Endometrium (tissue), 2 donors: ENCODE measurements around the gene KCNC3.
"Not testable (repeated sequence)": the region's sequence is repeated elsewhere in the genome, so short reads cannot be mapped to it uniquely, and the experiment has no call there.

Experiments used
- FAIRE-seq: peaks from 2 replicates; lab custom pipeline; 2012; peaks lifted over from hg19 to GRCh38; lab: Jason Lieb, UNC
- donor health status: control.
- donor health status: control.

KCNC3 gene

DNA sequence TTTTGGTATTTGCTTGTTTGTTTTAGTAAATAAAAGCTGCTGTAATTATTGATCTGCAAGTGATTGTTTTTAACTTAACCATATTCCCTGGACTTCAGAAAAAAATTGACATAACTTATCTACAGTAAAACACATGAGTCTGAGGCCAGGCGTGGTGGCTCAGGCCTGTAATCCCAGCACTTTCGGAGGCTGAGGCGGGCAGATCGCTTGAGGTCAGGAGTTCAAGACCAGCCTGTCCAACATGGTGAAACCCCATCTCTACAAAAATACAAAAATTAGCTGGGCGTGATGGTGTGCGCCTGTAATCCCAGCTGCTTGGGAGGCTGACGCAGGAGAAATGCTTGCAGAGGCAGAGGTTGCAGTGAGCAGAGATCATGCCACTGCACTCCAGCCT, 24.3 kb upstream of the KCNC3 start:
- not testable (repeated sequence) for FAIRE-seq

DNA sequence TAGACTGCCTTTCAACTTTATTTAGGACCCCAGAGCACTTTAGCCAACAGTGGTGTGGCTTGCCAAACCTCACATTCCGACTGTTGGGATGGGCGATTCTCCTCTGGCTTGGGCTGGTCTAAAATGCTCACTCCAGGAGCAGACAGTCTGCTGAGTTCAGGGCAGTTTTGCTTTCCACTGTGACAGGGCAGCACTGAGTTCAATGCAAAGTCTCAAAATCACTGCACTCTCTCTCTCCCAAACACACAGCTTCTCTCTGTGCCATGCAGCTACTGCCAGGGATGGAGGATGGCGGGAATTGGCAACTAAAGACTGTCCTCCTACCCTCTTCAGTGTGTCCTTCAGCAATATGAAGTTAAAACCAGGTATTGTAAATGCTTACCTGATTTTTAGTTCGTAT, 23.1 kb upstream of the KCNC3 start:
- FAIRE-seq: no peak

DNA sequence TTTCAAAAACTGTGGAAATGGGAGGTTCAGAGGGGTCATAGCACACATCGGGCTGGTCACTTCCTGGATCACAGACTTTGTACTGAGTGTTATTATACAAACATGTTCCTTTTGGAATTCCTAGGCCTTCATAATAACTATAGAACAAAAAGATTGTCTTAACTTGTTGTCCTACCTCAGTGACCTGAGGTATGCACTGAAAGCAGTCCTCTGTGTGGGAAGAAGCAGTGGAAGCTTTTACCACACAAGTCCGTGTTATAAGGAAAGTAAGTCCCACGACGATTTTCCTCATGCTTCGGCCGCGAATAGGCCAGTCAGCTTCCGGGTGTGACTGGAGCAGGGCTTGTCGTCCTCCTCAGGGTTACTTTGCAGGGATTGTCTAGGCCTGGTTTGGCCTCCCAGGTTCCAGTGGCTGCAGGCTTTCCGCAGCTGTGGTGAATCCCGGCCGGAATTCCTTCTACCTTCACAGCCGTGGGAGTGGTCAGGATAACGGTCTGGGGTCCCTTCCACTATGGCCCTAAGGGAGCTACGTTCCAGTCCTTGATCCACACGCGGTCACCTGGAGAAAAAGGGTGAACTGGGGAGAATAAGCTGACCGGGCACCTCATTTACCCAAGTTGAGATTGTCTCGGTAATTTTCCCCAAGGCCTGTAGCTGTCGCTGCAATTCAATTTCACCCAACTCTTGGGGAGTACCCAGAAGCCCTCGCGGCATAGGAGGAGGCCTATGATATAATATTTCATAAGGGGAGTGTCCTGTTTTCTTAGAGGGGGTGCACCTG, 20.3 kb upstream of the KCNC3 start:
- no peak for FAIRE-seq

DNA sequence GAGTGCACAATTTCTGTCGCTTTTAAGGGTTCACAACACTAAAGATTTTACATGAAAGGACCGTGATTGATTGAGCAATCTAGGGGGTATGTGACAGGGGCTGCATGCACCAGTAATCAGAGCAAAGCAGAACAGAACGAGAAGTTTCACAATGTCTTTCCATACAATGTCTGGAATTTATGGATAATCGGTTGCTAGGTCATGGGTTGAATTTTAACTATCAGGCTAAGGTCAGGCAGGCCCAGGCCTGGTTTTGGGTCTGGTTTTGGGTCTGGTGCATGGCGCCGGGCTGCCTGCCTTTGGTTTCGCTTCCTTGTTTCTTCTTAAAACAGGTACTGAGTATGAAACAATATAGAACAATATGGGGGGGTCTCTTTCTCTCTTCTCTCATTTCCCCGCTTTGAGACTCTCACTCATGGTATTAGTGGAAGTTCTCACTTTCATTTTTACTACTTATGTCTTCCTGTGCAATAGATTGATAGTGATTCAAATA, 18.0 kb upstream of the KCNC3 start:
- not testable (repeated sequence) for FAIRE-seq

DNA sequence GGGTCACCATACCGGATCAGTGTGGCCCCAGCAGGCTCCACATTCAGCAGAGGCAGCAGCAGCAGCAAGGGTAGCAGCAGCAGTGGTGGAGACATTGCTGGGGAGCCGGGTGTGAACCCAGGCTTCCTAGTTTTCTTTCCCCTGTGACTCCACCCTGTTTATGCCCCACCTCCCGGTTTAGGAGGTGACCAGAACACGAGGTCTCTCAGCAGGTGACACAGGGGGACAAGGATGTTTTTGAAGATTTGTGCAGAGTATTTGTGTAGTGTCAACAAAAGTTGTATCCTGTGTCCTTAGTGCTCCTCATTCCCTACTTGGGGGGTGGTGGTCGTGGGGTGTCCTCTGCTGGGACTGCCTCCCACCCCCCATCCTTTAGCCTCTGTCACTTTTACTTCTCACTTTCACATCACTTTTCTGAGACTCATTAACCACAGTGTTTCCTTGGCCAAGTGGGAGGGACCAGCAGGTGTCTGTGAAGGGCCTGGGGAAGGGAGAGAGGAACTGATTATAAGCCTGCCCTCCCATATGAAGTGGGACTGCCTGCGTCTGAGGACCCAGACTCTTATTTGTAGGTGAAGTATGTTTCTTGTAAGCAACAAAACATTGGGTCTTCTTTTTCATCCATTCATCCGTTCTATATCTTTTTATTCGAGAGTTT, 15.6 kb upstream of the KCNC3 start:
- FAIRE-seq: no peak

DNA sequence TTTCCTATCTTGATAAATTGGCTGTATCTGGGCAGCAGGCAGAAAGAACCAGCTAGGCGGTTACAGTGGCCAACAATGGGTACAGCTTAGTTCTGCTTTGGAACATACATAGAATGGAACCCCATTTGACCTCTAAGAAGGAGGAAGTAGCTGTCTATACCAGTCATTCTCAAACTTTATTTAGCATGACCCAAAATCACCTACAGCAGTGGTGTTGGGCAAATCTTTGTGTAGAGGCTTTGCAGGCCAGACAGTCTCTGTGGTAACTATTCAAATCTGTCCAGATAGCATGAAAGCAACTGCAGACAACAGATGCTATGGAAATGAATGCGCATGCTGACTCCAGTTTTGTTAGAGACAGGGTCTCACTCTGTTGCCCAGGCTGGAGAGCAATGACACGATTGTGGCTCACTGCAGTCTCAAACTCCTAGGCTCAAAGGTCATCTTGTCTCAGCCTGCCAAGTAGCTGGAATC, 12.0 kb upstream of the KCNC3 start:
- FAIRE-seq: no peak

DNA sequence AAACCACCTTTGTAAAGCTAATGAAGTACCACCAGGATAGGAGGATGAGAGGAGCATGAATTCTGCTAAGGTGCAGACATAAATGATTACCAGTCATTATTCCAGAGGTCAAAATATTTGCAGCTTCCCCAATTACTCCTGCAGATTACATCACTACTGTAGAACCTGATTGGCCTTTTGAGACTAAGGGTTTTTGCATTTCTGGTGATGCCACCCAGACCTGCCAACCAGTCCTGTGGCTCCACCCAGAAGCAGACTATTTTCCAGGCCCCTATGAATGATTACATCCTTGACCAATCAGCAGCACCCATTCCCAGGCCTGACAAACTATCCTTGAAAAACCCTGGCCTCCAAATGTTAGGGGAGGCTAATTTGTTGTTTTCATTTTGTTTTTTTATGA, 11.2 kb upstream of the KCNC3 start:
- FAIRE-seq: no peak

DNA sequence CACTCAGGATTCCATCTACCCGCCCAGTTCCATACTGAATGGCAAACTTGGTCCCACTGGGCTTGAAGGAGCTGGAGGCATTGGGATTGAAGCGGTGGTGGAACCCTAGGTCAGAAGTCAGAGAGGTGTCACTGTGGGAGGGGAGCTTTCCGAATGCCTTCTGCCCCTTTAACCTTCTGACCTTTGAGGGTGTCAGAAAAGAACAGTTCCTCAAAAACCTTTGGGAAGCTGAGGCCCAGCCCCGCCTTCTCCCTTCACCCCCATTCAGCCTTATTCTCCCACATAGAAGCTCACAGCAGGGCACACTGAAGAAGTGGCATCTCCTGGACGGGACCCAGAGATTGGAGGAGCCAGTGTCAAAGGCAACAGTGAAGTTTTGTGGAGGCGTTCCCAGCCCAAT, 7.9 kb upstream of the KCNC3 start:
- FAIRE-seq: not testable (repeated sequence)

DNA sequence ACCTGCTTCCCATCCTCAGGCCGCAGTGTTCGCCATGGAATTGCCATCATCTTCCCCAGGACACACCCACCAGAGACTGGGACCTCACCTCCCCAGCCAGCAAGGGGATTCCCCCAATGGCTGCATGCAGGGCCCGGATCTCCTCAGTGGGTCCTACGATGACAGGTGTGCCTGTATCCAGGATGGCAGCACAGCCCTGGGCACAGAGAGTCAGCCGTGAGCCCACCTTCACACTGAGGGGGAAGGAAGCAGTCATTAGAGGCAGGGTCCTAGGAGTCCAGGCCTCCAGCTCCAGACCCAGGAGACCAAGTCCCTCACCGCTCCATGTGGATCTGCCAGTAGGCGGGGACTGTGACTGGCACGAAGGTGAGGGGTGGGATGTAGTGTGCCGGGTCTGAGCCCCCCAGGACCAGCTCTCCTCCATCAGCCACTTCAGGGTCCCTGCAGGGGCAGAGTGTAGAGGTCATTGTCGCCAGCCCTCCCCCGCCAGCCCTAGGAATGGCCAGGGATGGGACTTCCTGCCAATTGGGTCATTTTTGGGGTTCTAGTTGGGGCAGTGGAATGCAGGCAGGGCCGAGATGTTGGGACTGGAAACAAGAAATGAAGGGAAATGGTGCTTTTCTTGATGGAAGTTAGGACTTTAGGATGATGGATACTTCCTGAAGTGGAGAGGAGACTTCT, 5.7 kb upstream of the KCNC3 start:
- FAIRE-seq: no peak

DNA sequence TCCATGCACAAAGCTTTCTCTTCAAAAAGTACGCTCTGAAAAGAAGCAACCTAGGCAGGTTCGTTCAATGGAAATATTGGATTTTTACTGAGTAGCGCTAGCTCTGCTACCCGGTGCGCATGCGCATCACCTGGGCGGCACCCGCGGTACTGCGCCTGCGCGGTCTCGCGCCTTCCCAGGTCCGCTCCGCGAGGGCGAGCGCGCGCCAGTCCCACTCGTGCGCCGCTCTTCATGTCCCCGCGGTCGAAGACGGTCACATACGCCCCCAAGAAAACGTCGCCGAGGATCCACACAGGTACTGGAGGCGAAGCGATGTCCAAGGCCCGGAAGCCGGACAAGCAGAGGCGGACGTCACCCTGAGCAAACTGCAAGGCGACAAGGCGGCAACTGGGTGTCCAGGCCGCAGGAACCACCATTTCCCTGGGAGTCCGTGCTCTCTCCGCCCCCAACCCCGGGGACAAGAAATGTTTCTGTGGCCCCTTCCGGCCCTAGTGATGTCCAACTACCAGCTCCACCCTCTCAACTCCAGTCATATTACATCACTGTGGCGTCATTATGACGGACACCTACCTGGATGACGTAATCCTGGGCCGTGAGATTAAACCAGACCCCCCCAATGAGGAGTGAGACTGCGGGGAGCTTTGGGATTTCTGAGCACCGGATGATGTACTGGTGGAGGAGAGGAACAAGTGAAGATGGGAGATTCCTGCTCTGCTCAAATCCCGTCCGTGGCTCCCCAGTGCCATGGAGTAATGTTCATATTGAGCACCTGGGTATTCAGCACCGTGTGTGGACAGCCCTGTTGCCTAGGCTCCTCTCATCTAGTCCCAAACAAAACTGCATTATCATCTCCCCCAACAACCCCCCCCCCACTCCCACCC, 4.8 kb upstream of the KCNC3 start:
- FAIRE-seq: no peak

DNA sequence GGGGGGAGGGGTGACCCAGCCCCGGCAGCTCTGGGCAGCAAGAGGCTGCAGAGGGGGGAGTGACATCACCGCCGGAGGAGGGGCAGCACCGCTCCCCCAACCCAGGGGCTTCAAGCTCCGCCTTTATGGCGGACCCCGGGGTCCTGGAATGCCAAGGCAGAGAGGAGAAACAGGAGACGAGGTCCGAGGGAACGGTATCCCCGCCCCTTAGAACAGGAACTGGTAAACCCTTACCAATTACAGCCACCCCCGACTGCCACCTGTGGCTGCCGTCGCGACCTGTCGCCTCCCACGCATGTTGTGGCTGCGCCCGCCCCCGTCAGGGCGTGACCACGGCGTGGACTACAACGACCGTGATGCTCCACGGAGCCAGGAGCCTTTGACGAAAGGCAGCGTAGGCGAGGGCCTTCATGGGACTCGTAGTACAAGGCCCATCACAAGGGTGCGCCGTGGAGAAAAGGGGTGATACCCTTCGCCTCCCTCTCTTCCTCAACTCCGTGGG, 4.1 kb upstream of the KCNC3 start:
- FAIRE-seq: no peak

DNA sequence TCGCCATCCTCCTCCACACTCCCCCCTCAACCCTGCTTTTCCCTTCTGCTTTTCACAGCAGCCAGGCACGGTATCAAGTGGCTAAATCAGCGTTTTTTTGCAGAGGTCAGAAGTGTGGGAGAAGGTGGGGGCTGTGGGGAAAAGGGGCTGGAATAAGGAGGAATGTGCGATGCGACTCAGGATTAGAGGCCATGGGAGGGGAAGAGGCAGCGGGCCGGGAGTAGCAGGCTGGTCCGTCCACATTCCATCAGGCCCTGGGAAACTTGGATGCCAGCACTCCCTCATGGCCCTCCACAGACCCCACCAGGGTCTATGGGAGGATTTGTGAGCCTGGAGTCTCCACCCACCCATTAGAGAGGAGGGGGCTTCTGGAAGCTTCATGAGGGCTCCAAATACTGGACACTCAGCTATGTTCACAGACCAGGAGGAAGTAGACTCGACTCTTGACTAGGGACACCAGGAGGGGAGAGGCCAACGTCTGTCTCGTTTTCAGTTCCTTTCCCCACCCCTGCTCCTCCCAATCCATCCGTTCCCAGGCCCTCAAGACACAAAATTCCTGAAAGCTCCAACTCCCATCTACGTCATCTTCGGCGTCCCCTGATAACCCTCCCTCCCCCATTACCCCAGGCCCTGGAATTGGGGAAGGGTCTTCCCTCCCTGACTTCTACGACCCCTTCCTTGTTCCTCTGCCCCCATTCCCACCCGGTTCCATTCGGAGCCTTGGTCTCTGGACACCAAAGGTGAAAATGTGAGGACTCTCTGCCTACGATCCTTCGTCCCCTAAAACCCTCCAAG, 3.3 kb upstream of the KCNC3 start:
- FAIRE-seq: no peak

DNA sequence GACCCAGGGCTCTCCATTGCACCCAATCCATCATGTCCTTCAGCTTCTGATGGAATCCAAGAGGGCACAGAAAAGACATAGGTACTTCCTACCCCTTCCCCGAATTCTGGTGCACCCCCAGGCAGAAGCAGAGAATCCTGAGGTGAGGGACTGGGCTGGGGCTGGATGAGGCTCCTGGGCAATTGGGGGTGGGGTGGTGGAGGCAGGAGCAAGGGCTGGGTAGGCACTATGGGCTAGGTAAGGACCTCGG, 2.7 kb upstream of the KCNC3 start:
- FAIRE-seq: no peak

DNA sequence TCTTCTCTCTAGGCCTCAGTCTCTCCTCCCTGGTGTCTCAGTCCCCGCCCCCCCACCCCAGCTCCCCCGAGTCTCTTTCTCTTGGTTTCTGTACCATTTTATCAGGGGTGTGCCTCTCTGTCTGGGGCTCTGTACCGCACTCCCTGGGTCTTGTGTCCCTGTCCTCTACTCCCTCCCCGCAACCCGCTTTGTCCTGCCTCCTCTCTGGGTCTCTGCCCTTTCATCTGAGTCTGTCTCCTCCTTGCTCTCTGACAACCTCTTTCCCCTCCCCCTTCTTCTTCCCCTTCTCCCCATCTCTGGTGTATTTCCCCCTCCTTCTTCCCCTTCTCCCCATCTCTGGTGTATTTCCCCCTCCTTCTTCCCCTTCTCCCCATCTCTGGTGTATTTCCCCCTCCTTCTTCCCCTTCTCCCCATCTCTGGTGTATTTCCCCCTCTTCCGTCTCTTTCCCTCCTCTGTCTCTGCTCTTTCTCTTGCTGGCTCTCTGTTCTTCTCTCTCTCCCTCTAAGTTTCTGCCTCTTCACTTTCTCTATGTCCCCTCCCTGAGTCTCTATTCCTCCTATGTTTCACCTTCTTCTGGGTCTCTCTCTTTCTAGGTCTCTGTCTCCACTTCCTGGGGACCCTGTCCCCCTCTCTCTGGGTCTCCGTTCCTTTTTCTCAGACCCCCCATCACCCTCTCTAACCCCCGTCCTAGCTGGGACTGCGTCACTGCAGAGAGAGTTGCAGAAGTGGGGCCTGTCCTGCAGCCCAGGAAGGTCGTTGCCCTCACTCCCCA, 2.2 kb upstream of the KCNC3 start:
- no peak for FAIRE-seq

DNA sequence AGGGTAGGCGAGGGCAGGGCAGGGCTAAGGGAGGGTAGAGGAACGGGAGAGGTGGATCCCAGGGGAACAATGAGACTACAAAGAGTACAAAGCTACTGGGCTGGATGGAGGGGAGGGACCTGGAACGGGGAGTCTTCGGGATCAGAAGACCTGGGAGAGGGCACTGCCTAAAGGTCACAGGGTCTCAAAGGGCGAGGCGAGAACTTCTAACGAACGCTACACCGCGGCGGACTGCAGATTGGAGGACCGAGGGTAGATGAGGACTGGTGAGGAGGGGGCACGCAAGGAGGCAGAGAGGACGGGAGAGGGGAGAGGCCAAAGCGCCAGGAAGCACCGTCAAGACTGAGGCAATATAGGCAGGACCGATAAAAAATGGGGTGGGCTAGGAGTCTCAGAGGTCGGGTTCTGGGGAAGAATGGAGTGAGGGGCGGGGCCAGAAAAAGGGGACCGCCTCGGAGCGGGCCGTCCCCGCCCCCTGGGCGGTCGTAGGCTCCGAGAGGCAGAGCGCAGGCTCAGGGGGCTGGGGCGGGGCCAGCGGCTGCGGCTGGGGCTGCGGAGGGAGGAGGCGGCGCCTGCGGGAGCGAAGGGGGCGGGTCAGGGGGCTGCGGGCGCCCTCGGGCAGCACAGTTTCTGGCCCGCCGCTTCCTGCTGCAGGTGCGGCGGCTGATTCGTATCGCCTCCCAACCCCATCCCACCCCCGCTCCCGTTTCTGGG, 1.3 kb upstream of the KCNC3 start:
- no peak for FAIRE-seq

DNA sequence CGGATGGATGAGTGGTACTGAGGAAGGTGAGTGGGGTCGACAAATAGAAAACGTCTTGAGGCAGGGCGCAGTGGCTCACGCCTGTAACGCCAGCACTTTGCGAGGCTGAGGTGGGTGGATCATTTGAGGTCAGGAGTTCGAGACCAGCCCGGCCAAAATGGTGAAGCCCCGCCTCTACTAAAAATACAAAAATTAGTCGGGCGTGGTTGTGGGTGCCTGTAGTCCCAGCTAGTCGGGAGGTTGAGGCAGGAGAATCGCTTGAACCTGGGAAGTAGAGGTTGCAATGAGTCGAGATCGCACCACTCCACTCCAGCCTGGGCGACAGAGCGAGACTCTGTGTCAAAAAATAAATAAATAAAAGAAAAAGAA, 733 bp upstream of the KCNC3 start:
- FAIRE-seq: not testable (repeated sequence)

DNA sequence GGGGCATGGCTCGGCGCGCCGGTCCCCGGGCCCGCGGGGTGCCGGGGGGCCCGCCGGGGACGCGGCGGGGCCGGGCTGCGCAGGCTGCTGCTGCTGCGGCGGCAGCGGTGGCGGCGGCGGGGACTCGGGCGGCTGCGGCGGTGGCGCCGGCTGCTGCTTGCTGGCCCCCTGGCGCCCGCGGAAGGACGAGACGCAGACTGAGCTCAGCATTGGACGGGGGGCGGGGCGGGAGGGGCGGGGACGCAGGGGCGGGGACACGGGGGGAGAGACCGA, 368 bp downstream of the KCNC3 start:
- no peak for FAIRE-seq

DNA sequence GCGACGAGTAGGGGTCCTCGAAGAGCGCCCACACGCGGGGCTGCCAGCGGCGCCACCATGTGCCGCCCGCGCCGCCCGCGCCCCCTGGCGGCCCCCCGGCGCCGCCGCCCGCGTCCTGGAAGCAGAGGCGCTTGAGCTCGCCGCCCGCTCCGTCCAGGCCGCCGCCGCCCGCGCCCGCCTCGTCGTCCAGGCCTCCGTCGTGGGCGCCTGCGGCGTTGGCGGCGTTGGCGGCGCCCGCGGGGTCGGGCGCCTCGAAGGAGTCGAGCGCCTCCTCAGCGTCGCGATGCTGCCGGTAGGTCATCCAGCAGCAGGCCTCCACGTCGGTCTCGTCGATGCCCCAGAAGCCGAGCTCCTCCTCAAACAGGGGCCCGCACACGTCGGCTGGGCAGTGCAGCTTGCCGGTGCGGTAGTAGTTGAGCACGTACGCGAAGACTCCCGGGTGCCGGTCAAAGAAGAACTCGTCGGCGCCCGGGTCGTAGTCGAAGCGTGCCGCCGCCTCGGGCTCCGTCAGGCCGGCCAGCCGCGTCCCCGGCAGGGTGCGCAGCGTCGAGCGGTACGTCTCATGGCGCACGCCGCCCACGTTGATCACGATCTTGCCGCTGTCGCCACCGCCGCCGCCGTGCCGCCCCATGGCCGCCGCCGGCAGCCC, 829 bp downstream of the KCNC3 start:
- FAIRE-seq: no peak

DNA sequence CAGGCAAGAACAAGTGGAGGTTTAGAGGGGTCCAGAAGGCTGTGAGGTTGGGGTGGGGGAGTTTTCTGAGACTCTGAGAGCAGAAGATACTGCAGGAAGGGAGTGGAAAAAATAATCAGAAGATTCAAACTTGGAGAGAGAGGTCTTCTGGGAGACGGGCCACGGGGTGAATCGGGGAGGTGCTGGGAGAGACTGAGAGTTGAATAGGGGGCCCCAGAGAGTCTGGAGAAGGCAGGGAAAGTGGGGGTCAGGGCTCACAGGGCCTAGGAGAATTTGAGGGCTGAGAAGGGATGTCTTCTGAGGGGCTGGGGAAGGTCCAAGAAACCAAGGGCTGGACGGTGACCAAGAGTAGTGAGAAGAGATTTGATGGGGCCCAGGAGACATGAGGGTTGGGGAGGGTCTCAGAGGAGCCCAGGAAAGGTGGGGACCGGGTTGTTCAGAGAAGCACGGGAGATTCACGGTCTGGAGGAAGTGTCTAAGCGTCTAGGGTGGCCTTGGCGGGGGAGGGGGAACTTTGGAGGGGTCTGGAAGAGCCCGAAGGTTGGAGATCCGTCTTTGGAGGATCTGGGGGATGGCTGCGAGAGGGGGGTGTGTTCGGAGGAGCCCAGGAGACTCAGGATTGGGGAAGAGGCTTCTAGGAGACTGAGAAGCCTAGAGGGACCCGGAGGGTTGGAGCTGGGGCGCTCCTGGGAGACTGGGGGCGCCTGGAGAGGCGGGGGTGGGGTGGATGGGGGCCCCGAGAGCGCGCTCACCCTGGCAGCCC, 1.5 kb downstream of the KCNC3 start:
- no peak for FAIRE-seq
